ENCODE measurements around the gene PMPCA. TPM values are rescaled to one million over a fixed set of nuclear protein-coding genes. Genes with fewer than 3 reads are reported as not detected.

Gene PMPCA
- 10 to 100 TPM; 38.7 to 70.2 (median 57.9) TPM for polyA plus RNA-seq (ENCODE audit: insufficient read length in 4 of 4)

- DNase-seq (ENCODE audit: low read depth in 4 of 4, low spot score in 3 of 4): peak; percentile 71 to 83 (median 76)
These were observed at the start of gene PMPCA, which contains the start of gene ENTR1 for GRCh38 chr9:136410500-136411287. Gene PMPCA, plus strand, starts transcription at chr9:136410658. Its CDS starts 11 bp downstream, at chr9:136410669. Gene ENTR1, minus strand, starts transcription at chr9:136410614. Its CDS starts 217 bp downstream, at chr9:136410397.

GRCh38 chr9:136361047-136361753 is 49.3 kb upstream of the PMPCA start:
- no peak for DNase-seq (ENCODE audit: low read depth in 4 of 4, low spot score in 3 of 4)

GRCh38 chr9:136361754-136362449 is 48.6 kb upstream of the PMPCA start:
- DNase-seq (ENCODE audit: low read depth in 4 of 4, low spot score in 3 of 4): no peak

GRCh38 chr9:136362450-136362784 is 48.0 kb upstream of the PMPCA start:
- DNase-seq (ENCODE audit: low read depth in 4 of 4, low spot score in 3 of 4): no peak

GRCh38 chr9:136363106-136363948 is 47.1 kb upstream of the PMPCA start, which contains the start of gene DNLZ:
Gene DNLZ, minus strand, starts transcription at chr9:136363744. Its CDS starts 30 bp downstream, at chr9:136363714.
- DNase-seq (ENCODE audit: low read depth in 4 of 4, low spot score in 3 of 4): peak; percentile 78 to 85 (median 80)

GRCh38 chr9:136363949-136364748 is 46.3 kb upstream of the PMPCA start:
- DNase-seq (ENCODE audit: low read depth in 4 of 4, low spot score in 3 of 4): no peak

- DNase-seq (ENCODE audit: low read depth in 4 of 4, low spot score in 3 of 4): no peak
These were observed 45.3 kb upstream of the PMPCA start for GRCh38 chr9:136364942-136365774.

- no peak for DNase-seq (ENCODE audit: low read depth in 4 of 4, low spot score in 3 of 4)
These were observed 44.7 kb upstream of the PMPCA start for GRCh38 chr9:136365775-136366222.

- DNase-seq (ENCODE audit: low read depth in 4 of 4, low spot score in 3 of 4): no peak
These were observed 43.6 kb upstream of the PMPCA start for GRCh38 chr9:136366826-136367225.

GRCh38 chr9:136367296-136368145 is 42.9 kb upstream of the PMPCA start:
- no peak for DNase-seq (ENCODE audit: low read depth in 4 of 4, low spot score in 3 of 4)

- DNase-seq (ENCODE audit: low read depth in 4 of 4, low spot score in 3 of 4): no peak
These were observed 42.3 kb upstream of the PMPCA start for GRCh38 chr9:136368190-136368589.

- DNase-seq (ENCODE audit: low read depth in 4 of 4, low spot score in 3 of 4): no peak
These were observed 40.4 kb upstream of the PMPCA start for GRCh38 chr9:136370037-136370436.

- DNase-seq (ENCODE audit: low read depth in 4 of 4, low spot score in 3 of 4): no peak
These were observed 39.5 kb upstream of the PMPCA start for GRCh38 chr9:136370687-136371532.

GRCh38 chr9:136371533-136371880 is 39.0 kb upstream of the PMPCA start:
- DNase-seq (ENCODE audit: low read depth in 4 of 4, low spot score in 3 of 4): no peak

GRCh38 chr9:136372006-136372405 is 38.5 kb upstream of the PMPCA start:
- DNase-seq (ENCODE audit: low read depth in 4 of 4, low spot score in 3 of 4): no peak

GRCh38 chr9:136372561-136373299 is 37.7 kb upstream of the PMPCA start:
- peak in 3 of 4 donors; percentile 44 to 51 (median 47) for DNase-seq (ENCODE audit: low read depth in 4 of 4, low spot score in 3 of 4)
